ENCODE results near the gene COL12A1.

COL12A1 gene

DNA sequence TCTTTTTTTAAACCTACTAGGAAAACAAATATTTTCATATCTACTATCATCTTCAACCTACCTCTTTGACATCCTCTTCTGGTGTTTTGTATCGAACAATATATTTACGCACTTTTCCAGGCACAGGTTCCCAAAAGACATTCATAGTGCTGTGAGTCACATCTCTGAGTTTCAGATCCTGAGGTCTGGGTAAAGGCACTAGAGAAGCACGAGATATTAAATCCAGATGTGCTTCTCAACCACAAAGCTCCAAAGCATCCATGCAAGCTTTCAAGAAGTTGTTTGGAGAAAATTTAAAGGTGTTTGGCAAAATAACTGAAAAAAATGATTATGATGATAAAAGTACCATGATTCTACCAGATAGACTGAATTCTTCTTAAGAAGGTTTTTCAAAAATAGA, 62.7 kb downstream of the COL12A1 start:
- DNase-seq (ENCODE audit: low read depth in 2 of 2): no peak

DNA sequence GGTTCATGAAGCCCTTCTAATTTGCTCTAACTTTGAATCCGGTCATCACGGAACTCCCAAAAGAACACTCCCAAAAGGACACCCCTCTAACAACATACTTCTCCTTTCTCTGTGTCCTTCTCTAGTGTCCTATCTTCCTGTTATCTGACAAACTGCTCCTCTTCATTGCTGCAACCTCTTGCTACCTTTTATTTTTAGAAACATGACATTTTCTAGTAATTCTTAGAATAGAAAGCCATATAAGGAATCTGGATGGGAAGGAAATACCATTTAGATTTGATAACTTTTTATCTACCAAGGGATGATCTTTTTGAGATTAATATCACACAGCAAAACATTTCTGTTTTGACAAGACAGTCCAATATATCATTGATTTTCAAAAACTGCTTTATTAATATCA, 63.1 kb downstream of the COL12A1 start:
- DNase-seq (ENCODE audit: low read depth in 2 of 2): no peak

DNA sequence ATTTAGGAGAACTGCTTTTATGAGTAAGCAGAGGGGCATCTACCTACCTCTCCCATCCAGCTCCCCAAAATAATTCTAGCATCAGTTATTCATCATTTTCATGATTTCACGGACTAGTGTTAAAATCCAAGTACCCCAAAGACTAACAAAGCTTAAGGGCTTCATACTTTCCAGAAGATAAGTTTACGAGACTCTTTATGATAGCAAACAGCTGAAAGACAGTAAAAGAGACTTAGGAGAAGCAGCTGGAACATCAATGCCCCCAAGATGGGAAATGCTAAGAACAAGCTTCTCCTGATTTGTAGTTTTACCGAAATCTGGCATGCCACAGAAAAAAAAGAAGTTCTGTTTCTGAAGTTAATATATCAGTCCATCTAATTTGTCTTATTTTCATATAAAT, 70.0 kb downstream of the COL12A1 start:
- no peak for DNase-seq (ENCODE audit: low read depth in 2 of 2)

DNA sequence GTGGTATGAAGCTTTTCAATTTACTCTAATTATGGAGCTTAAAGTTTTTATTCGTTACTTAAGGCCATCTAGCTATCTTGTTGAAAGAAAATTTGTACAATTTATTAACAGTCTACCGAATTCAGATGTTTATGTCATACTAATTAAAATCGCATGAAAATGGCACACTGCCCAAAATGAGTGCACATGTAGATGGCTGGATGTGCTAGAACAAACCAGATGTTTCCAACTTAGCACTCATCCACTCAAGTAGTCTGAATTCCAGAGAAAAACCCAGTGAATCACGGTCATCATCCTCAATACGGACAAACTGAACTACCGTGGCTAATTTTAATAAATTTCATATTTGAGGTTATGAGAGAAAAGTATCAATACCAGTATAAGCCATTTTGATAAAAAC, 70.4 kb downstream of the COL12A1 start:
- no peak for DNase-seq (ENCODE audit: low read depth in 2 of 2)

DNA sequence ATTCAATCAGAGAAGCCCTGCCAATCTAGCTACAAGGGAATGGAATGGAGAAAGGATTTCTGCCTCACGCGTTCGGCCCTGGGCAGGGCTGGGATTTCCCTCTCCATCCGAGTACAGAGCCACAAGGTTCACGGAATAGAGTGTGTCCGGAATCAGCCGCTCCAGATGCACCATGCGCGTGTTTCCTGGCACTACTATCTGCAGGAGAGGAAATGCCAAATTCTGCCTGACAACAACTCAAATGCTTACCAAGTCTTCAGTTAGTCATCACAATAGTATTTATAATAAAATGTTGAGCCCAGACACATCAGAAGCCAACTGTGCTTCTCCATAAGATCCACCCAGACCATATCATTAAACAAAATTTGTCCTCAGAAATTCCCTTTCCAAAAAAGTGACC, 75.1 kb downstream of the COL12A1 start:
- no peak for DNase-seq (ENCODE audit: low read depth in 2 of 2)

DNA sequence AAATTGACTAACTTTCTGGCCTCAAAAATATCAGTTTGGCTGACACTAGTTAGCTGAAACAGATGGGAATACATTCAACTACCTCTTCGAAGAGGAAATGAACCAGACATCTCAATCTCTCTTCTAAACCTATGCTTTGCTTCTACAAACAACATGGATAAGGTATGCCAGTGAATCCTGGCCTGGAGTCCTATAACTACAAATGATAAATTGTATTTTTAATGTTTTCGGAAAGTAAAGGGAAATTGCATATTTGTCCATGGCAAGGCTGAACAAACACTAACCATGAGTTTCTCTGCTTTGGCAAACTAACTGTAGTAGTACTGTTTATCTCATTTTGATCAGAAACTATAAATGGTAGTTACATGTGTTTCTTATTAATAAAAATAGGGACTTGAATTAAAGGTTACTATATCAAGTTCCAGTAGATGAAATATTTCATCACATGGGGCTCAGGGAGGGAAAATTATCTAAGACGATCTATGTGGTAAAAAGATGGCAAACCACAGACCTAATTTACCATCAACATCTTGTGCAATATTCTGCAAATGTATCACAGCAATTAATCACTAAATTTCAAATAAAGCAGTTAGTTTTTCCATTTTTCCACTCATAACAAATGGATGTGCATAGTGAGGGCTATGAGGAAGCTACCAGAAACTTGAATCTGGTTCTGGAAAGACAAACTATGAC, 76.8 kb downstream of the COL12A1 start:
- no peak for DNase-seq (ENCODE audit: low read depth in 2 of 2)

DNA sequence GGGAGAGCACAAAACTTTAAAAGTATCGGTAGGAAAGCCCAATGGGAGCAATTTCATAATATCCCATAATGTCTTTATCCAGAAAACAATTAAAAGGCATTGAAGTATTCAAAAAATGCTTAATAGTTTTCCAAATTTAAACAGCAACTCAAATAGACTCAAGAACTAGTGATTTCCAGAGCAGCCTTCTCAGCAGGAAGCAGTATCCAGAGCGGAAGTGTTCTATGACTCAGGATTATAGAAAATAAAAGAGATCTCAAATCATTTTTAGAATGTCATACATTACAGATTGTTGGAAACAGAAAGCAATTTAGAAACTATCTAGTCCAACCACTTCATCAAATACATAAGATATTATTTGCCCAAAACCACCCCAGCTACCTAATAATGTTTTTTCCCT, 79.3 kb downstream of the COL12A1 start:
- DNase-seq (ENCODE audit: low read depth in 2 of 2): no peak

DNA sequence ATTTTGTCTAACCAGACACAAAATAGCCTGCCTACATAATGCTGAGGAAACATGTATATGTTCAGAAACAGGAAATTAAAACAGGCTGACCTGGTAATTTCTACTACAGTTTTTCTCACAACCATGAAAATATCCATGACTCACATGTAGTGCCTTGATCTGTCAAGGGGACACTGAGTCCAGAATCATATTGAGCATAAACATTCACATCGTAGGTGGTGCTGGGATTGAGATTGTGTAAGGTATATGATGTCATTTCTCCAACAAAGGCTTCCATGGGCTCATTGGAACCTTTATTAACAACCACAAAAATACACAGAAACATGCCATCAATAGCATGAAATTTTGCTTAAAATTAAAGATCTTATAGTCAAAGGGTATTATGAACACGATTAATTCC, 80.9 kb downstream of the COL12A1 start:
- no peak for DNase-seq (ENCODE audit: low read depth in 2 of 2)

DNA sequence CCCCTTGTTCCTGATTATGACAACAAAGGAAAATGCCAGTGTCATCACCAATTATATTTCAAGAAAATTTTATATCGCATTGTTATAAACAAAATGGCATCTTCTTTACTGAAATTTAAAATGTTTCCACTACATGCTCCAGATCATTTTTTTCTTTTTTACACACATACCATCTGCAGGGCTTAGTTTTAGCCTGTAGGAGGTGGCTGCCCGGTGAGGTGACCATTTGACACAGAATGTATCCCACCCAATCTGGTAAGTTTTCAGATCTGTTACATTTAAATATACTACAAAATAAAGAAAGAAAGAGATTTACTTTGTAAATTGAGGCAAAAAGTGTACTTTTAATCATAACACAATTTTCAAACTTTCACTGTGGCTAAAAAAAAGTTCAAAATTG, 81.8 kb downstream of the COL12A1 start:
- no peak for DNase-seq (ENCODE audit: low read depth in 2 of 2)

DNA sequence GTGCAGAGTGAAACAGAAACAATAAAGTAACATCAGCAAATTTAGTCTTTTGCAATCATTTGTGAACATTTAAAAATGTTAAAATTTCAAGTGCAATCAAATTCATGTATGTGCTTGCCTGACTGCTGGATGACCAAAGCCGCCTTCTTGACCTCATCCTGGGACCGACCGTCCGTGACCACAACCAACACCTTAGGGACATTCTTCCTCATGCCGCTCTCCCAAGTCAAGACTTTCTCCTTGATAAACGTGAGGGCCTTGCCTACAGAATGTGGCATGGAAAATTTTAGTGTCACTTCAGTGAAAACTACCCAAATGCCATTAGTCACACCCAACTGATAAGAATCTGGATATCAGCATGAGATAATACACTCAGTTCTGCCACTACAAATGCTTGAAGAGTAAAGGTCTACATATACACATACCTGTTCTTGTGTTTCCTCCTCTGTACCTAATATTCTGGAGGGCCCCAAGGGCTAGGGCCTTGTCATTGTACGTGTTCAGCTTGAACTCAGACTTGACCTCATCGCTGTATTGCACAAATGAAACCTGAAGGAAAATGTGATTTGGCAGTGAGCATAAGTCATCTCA, 86.8 kb downstream of the COL12A1 start:
- no peak for DNase-seq (ENCODE audit: low read depth in 2 of 2)

DNA sequence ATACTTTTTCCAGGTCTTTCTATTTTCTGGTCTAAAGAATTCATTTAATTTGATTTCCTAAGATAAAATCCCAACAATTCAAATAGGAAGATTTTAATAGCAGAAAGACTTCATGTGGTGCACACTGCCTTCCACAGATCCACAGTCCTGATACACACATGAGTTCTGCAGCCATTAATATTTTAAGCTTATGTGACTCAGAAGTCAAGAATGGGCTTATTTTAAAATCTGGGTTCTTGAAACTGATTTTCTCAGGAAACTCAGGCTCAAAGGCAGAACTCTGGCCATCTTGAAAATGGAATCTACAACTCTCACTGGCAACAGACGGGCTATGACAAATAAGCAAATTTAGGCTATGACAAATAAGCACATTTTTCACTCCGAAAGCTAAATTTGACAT, 88.2 kb downstream of the COL12A1 start:
- DNase-seq (ENCODE audit: low read depth in 2 of 2): no peak

DNA sequence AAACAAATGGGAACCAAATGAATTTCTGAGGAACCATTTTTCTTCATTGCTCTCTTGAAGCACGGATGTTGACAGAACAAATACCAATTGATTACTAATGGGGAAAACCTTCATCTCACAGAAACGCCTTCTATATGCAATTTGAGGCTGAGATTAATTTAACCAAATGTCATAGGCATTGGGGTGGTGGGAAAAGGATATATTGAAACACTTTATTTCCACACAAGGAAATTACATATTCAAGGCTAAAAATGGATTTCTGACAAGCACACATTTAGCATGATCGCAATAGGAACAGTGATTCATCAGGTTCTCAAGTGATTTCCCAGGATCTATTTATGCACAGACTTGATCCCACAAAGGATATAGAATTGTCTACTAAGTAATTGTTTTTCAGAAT, 88.9 kb downstream of the COL12A1 start:
- no peak for DNase-seq (ENCODE audit: low read depth in 2 of 2)

DNA sequence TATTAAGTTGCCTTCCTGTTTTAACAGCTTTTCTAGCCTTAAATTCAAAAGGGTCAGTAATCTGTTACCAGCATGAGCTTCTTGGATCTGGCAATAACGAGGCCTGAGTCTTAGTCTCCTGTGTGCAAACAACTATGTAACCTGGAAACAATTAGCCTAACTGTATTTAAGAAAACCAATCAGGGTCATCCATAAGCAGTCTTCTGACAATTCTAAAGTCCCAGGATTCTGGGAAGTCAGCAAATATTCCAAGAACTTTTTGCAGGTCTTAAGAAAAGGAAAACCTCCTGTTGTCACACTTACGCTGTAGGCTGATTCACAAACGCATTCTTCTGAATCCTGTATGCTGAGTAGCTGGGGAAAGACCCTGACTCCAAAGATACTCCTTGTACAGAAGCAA, 90.4 kb downstream of the COL12A1 start:
- no peak for DNase-seq (ENCODE audit: low read depth in 2 of 2)

DNA sequence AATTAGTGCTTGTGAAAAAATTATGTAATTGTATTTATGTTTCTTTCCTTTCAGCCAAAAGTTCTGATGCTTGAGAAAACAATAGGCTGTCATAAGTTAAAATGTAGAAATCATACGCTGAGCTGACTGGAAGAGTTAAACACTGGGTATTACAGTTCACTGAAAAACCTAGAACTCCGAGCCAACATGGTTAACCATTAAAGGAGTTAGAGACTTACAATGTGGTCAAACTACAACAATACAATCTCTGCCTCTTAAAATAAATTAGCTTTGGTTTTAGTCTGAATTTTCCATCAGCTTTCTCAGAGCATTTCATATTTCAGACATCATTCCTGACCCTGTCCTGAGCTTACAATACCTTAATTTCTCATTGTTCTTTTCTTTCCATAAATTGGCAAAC, 91.0 kb downstream of the COL12A1 start:
- DNase-seq (ENCODE audit: low read depth in 2 of 2): no peak

DNA sequence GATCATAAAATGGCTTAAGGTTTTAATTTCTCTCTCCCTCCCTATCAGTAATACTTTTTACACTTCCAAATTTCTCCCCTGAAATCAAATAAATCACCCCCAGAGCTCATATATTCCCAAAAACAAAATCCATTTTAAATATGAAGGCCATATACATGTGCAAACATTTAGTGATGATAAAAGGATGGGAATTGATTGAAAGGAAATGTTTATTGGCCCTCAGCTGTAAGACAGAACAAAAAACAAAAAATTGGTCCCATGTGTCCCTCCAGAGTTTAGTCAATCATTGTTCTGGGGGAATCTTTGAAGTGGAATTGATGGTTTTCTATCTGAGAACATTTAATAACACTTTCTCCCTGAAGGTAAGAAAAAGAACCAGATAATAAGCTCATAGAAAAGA, 91.7 kb downstream of the COL12A1 start:
- DNase-seq (ENCODE audit: low read depth in 2 of 2): no peak

DNA sequence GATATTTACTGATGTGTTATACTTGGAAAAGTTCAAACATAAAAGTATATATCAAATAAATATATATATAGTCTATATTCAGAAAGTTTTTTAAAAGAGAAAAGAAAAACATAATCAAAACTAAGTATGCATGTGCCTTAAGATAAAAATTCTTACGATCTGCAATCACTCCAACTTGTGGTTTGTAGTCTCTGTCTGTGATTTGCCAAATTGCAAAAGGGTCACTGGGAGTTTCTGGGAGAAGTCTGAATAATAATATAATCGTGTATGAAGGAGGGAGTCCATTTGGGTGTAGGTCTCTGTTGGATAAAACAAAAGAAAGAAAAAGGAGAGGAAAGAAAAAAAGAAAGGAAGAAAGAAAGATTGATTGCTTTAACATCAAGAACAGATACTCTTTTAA, 92.4 kb downstream of the COL12A1 start:
- no peak for DNase-seq (ENCODE audit: low read depth in 2 of 2)

DNA sequence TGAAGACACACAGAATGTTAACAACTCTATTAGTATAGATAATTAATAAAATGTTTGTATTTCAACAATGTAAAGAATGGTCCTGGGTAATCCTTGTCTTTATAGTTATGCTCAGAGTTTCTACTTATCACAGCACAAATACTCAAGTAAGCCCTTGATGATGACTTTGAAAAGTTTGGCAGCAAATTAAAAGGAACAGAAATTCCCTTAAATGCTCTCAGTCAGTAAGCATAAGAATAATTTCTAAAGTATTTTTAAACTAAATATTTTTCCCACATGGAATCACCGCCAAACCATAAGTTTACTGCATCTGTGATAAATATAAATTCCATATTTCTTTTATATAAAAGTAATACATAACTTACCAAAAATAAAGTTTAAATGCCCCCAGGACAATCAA, 96.1 kb downstream of the COL12A1 start:
- DNase-seq (ENCODE audit: low read depth in 2 of 2): no peak

DNA sequence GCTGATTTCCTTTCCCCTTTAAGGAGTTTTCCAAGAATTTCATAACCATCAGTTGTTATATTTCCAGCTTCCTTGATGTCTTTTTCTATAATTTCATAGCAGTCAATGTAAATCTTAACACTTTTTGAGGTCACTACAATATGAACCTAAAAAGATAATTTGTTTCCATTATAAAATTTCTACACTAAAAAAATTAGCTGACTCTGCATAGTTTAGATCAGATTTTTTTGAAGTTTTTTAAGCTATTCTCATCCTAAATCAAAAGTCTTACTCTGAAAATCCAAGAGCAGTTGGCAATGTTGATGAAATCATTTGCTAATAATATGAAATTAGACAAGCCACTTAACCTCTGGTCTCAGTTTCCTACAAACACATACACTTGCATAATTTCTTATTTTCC, 96.8 kb downstream of the COL12A1 start:
- DNase-seq (ENCODE audit: low read depth in 2 of 2): no peak

DNA sequence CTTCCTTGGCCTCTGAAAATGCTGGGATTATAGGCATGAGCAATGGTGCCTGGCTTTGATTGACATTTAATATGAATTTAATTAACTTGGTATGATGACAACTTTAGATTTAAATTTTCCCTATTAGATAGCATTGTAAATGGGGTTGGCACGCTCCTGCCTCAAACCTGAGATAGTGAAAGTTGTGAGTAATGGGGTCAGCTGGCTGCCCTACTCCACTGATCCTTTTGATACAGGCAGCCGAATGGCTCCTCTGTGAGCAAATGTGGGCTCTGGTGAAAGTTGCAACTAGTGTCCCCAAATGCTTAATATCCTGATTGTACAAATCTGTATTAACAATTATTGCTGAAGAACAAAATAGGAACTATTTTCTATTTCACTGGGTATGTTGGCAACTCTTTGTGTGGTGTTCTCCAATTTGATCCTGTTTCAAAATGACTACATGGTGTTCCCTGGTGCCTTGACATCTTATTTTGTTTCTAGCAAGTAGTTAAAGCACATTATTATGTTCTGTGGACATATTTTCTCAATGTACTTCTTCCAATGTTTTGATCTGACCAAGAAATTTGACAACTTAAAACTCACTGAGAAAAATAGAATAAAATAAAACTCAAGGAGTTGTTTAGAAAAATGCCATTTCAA, 97.4 kb downstream of the COL12A1 start:
- DNase-seq (ENCODE audit: low read depth in 2 of 2): no peak

DNA sequence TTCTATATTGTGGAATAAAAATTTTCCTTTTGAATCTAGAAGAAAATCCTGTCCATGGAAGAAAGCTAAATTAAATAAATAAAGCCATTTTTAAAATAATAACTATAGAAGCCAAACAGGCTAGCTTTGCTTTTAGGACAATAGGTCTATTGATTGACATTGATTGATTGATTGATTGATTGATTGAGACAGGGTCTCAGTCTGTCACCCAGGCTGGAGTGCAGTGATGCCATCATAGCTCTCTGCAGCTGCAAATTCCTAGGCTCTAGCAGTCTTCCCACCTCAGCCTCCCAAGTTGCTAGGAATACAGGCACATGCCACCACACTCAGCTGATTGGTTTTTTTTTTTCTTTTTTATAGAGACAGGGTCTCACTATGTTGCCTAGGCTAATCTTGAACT, 97.9 kb downstream of the COL12A1 start:
- DNase-seq (ENCODE audit: low read depth in 2 of 2): no peak

DNA sequence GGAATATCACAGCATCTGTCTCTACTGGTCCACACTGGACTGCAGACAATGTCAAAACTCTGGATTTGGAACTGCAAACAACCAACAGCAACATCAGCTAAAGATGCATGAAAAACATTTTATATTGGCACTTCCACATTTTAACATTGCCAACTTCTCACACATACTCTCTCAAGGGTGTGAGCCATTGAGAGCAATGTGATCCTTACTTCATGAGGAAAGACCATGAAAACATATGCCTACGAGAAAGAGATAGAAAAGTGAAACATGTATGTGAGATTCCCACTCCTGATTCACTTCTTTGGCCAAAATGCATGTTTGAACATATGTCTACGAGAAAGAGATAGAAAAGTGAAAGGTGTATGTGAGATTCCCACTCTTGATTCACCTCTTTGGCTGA, 99.4 kb downstream of the COL12A1 start:
- DNase-seq (ENCODE audit: low read depth in 2 of 2): no peak

DNA sequence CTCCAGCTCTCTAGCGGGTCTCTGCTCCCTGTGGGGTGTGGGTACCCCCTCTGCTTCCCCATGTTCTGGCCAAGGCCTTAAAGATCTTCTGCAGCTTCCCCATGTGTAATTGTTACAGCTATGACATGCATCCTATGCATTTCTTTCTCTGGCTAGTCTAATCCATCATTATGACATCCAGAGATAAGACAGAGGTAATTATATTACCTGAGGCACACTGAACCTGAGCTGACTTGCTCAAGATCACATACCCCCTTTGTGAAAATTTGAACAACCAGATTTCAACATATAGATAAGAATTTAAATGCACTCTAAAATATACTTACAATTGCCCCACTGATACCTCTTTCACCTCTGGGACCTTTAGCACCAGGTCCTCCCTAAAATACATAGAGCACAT, 102.4 kb downstream of the COL12A1 start:
- DNase-seq (ENCODE audit: low read depth in 2 of 2): no peak

DNA sequence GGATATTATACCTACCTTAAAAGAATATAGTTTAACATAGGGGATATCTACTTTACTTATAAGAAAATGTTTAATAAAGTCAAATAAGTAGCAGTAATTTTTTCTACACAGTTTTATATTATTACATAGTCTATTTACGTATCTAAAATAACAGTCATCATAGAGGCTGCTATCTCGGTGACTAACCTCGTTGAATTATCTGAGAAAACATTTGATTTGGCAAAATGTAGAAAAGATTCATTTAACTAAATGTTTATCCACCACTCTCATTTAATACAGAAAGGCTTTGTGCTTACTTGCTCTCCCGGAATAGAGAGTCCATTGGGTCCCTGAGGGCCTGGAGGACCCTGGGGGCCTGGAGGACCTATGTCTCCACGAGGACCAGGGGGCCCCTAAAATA, 103.6 kb downstream of the COL12A1 start:
- DNase-seq (ENCODE audit: low read depth in 2 of 2): no peak

DNA sequence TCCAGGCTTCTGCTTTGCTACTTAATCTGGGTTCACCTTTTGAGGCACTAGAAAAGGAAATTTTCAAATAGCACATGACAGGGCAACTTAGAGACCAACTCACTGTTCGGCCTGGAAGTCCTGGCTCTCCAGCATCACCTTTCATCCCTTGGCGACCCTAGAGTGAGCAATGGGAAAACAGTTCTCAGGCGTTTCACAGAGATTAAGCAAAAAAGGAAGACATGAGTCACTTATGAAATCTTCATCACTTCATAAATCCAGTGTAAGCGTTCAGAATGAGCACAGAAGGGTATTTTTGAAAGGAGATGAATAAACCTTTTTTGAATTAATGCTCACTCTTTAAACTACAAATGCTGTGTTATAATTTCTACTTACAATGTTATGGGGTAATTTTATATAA, 104.0 kb downstream of the COL12A1 start:
- DNase-seq (ENCODE audit: low read depth in 2 of 2): no peak
